HG03097 (cell line): ENCODE data around the gene RAE1.
"Not testable (repeated sequence)": the region's sequence is repeated elsewhere in the genome, so short reads cannot be mapped to it uniquely, and the experiment has no call there.

Source experiments
- ATAC-seq: cut with Tn5 transposase; IDR thresholded peaks from one replicate; pipeline ENCODE4 v1.9.1; 2021; ENCODE audit not compliant: unreplicated experiment, low FRiP score

RAE1 gene

GRCh38 chr20:57411406-57412283 lies 60.6 kb downstream of the RAE1 start:
- ATAC-seq: no peak

GRCh38 chr20:57412347-57413029 lies 61.4 kb downstream of the RAE1 start:
- ATAC-seq: no peak

- ATAC-seq: no peak
These were observed 62.9 kb downstream of the RAE1 start for GRCh38 chr20:57413986-57414385.

- ATAC-seq: no peak
These were observed 64.0 kb downstream of the RAE1 start for GRCh38 chr20:57414867-57415592.

- no peak for ATAC-seq
These were observed 64.7 kb downstream of the RAE1 start for GRCh38 chr20:57415771-57416170.

GRCh38 chr20:57416296-57417022 lies 65.4 kb downstream of the RAE1 start:
- no peak for ATAC-seq

- ATAC-seq: no peak
These were observed 66.1 kb downstream of the RAE1 start for GRCh38 chr20:57417051-57417689.

GRCh38 chr20:57417830-57418780 lies 67.0 kb downstream of the RAE1 start:
- ATAC-seq: no peak

- ATAC-seq: not testable (repeated sequence)
These were observed 68.4 kb downstream of the RAE1 start for GRCh38 chr20:57419479-57419878.

GRCh38 chr20:57420571-57421252 lies 69.7 kb downstream of the RAE1 start:
- ATAC-seq: no peak

- no peak for ATAC-seq
These were observed 70.5 kb downstream of the RAE1 start for GRCh38 chr20:57421253-57422220.

GRCh38 chr20:57422254-57422653 lies 71.2 kb downstream of the RAE1 start:
- ATAC-seq: no peak

GRCh38 chr20:57425150-57426013 lies 74.3 kb downstream of the RAE1 start:
- no peak for ATAC-seq

- no peak for ATAC-seq
These were observed 75.2 kb downstream of the RAE1 start for GRCh38 chr20:57426271-57426689.

GRCh38 chr20:57426831-57427230 lies 75.8 kb downstream of the RAE1 start:
- no peak for ATAC-seq
